ENCODE measurements around the gene SRA1.
"Not testable (repeated sequence)": the region's sequence is repeated elsewhere in the genome, so short reads cannot be mapped to it uniquely, and the experiment has no call there.

SRA1 gene

GRCh38 chr5:140596321-140596741 lies 39.1 kb upstream of the SRA1 start:
- no peak for TF ChIP-seq CTCF (IDR thresholded peaks at IDR 0.05; ENCODE audit: insufficient read depth, missing control alignments)
- DNase-seq (ENCODE audit: insufficient read length, low spot score) (no peak), FAIRE-seq (no peak)

GRCh38 chr5:140595538-140596300 lies 38.4 kb upstream of the SRA1 start:
- TF ChIP-seq CTCF (IDR thresholded peaks at IDR 0.05; ENCODE audit: insufficient read depth, missing control alignments) = no peak
- DNase-seq (ENCODE audit: insufficient read length, low spot score) = no peak
- no peak for FAIRE-seq

GRCh38 chr5:140594169-140594568 lies 36.9 kb upstream of the SRA1 start:
- FAIRE-seq = no peak
- TF ChIP-seq CTCF (IDR thresholded peaks at IDR 0.05; ENCODE audit: insufficient read depth, missing control alignments) = no peak
- no peak for DNase-seq (ENCODE audit: insufficient read length, low spot score)

- not testable (repeated sequence) for DNase-seq (ENCODE audit: insufficient read length, low spot score); FAIRE-seq
Observed at GRCh38 chr5:140593070-140593469, 35.8 kb upstream of the SRA1 start.

GRCh38 chr5:140591747-140592372 lies 34.6 kb upstream of the SRA1 start:
- no peak for FAIRE-seq
- no peak for DNase-seq (ENCODE audit: insufficient read length, low spot score)
- TF ChIP-seq CTCF (IDR thresholded peaks at IDR 0.05; ENCODE audit: insufficient read depth, missing control alignments) = no peak

- TF ChIP-seq CTCF (IDR thresholded peaks at IDR 0.05; ENCODE audit: insufficient read depth, missing control alignments) = no peak
- FAIRE-seq (no peak), DNase-seq (ENCODE audit: insufficient read length, low spot score) (no peak)
Observed at GRCh38 chr5:140590861-140591260, 33.6 kb upstream of the SRA1 start.

- no peak for TF ChIP-seq CTCF (IDR thresholded peaks at IDR 0.05; ENCODE audit: insufficient read depth, missing control alignments)
- no peak for FAIRE-seq
- DNase-seq (ENCODE audit: insufficient read length, low spot score) = no peak
Observed at GRCh38 chr5:140588311-140589070, 31.2 kb upstream of the SRA1 start.

Measured in D721Med (cell line).